Right lobe of liver (tissue), 4 donors: ENCODE results near the gene TCEAL4.

ENCODE experiments used
- CTCF ChIP-seq, 4 donors: fragments of 200-600 bp in 3 of 4; fragments of 450-650 bp in 1 of 4; IDR thresholded peaks; one replicate each; pipeline versions ENCODE4 v1.5.1 to v1.8.0; 2016 to 2022; ENCODE audit warnings: antibody characterized with exemption in 4 of 4, mild to moderate bottlenecking in 2 of 4
- POLR2A ChIP-seq: fragments of 450-650 bp; IDR thresholded peaks from one replicate; pipeline ENCODE4 v1.6.1; 2017; ENCODE audit warnings: antibody characterized with exemption, mild to moderate bottlenecking
- donor health status: DM: no; HTN: no; CAD: no.
- donor health status: DM: no; HTN: no; CAD: no.
- donor health status: DM: no; HTN: yes; CAD: no.

DNA sequence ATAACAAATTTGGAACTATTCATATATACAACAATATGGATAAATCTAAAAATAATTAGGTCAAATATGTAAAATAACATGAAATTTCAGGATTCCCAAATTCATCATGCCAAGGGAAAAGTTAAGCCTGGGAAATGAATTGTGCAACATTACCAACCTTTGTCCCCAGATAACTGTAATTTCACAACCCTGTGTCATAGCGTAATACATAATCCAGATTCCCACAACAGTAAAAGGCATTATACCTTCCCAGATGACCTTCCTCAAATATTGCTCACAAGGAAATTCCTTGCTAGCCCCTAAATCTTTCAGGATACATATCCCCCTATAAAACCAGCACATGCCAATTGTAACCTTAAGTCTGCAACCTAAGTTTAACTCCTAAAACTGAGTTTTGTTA, 33.1 kb upstream of the TCEAL4 start:
- TF ChIP-seq CTCF (IDR thresholded peaks at IDR 0.05): no peak
- no peak for TF ChIP-seq POLR2A
